DMS79 treated with DMSO at 0.1 percent for 48 hours (cell line): ENCODE results near the gene PRDM1.

Experiments used
- DNase-seq: peaks from one replicate; lab custom pipeline; 2025; lab: John Stamatoyannopoulos, UW

PRDM1 gene

DNA sequence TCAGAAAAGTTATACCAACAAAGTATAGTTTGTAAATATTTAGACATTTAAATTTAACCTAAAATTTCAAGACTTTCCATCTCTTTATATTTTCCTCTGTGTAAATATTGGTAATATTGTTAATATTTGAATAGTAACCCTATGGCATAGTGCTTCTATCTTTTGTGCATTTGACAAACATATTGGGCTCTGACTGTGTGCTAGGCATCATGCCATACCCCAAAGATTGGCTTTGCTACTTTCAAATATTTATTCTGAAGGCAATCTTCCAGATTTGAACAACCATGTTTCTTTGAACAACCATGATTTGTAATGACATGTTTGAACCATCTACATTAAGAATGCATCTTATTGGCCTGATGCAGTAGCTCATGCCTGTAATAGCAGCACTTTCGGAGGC is 15.5 kb upstream of the PRDM1 start:
- no peak for DNase-seq

DNA sequence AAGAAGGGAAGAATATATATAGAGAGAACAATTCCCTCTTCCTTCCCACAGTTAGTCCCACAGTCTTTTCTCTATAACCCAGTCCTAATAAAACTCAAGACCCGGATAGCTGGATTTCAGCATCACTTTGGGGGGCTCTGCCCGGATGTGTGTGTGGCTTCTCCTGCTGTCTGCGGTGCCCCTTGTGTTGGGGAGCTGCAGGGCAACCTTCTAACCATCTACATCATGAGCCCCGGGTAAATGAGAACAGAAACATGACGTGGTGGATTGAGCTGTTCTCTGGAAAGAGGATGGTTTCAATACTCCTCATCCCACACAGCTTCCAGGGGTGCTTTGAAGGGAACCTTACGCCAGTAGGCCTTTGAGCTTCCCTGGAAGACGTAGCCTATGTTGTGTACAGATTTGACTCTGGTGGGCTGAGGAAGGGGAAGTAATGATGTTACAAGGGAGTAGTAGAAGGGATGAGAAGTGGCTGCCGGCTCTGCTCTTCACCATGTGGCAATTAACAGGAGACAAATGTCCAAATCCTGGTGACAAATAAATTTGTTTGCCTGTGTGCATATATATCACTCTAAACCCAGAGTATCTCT is 13.5 kb upstream of the PRDM1 start:
- DNase-seq: no peak

DNA sequence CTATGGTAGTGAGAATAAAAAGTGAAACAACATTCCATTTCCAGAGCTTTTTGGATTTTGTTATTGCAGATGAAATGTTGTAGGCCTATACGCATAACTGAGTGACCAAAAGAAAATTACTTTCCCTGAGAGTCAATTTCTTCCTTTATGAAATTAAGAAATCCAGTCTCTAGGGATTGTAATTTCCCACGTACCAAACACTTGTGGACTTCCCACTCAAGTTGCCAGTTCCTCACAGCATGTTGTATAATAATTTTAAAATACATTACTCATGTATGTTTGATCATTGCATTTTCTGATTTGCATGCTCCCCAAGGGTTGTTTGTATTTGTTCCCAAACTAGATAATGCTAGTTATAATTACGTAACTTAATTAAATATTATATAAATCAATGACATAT is 12.0 kb upstream of the PRDM1 start:
- DNase-seq: no peak

DNA sequence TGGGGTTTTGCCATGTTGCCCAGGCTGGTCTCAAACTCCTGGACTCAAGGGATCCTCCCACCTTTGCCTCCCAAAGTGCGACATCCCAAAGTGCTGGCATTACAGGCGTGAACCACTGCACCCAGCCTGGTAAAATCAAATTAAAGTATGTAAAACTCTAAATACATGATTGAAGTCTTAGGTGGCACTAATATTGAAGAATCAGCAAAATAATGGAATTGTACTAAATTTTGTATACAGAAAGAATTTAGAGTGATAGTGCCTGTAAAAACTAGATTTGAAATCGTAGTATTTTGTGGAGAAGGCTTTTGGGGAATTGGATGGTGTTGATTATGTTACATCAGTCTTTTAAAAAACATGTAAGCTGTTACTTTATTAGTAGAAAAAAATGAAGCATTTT is 10.0 kb upstream of the PRDM1 start:
- no peak for DNase-seq

DNA sequence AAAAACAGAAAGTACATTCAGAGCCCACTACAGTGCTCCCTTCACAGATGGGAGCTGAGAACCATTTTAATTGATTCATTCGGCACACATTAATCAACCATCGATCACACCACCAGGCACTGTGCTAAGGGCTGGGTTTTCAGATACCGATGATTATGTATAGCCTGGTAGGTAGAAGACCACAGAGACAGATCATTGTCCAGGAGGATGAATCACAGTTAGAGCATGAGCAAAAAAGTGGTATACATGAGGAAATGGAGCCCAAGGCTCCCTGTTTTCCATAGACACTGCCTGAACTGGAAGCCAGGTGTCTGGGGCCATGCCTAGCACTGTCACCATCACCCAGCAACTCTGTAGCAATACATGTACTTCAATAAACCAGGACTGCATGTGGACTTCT is 9.0 kb upstream of the PRDM1 start:
- no peak for DNase-seq

DNA sequence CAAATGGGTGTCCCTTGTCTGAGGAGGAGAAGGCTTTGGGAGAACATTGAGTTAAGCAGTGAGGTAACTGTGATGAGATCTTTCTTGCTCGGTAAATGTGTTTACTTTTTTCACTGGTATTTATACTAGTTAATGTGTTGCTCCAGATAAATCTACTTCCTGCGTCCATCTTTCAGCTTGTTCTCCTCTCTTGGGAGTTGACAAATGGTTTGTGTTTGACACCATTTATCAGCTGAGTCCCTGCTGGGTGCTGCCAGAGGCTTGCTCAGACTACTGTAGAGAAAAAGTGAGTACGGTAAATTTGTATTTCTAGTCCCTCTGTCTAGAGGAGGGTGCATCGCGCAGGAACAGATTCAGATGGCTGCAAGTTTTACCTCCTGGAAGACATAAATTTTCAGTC is 8.3 kb upstream of the PRDM1 start:
- no peak for DNase-seq

DNA sequence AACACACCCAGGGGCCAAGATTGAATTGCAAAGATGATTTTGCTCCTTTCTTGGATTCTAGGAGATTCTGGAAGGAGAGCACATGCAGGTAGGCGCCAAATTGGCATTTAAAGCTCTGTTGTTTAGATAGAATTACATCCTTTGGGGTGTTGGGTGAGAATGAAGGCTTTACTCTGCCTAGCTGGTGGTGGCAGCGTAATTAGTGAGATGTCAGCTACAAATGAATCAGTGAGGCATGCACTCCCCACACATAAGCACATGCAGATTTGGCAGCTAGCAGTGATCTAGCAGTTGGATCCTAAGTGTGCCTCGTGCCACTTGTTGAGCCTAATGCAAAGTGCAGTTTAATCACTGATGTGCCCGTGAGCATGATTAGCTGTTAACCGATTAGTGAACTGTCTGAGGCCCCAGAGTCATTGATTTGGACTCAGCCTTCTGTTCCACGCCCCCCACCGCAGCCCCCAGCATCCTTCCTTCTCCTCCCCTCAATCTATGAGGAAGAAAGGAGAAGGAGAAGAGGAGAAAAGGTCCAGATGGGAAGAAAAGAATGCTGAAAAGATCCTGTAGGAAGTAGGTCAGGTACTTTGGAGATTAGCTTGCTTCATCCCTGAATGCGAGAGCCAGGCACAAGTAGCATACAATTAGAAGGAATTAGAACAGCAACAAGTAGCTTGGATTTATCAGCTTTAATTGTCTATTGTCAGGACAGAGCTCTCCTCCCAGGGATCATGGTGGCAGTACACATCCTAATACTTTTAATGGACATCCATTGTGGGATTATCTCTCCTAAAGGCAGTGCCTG is 6.0 kb upstream of the PRDM1 start:
- DNase-seq: no peak

DNA sequence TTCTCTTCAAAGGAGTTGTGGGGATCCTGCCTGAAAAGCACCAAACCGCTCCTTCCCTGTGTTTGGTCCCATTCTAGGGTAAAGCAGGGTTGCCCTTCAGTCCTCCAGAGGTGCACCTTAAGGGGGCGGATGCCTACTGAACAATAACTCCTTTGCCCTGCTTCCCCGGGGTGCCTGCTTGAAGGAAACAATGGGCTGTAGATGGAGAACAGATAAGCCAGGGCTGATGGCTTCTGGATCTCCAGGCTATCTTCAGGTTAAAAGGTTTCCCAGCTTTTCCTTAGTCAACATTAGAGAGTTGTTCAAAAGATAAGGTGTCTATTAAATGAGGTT is 5.4 kb upstream of the PRDM1 start:
- DNase-seq: no peak

DNA sequence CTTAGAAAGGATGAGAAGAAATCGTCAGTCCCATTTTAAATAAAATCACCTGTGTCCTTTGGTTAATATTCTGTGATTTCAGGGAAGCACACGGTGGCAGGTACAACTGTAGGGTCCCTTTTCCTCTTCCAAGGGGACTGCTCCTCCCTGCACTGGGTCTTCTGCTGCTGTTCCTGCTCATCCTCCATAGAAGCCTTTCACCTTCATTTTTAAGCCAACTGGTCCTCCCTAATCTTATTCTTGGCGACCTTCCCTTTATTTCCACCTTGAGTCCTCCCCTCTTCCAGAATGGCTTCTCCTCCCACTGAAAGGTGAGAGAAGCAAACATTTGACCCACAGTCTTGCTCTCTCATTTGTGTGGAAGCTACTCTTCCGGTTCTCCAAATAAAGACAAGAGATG is 4.4 kb upstream of the PRDM1 start:
- DNase-seq: no peak

DNA sequence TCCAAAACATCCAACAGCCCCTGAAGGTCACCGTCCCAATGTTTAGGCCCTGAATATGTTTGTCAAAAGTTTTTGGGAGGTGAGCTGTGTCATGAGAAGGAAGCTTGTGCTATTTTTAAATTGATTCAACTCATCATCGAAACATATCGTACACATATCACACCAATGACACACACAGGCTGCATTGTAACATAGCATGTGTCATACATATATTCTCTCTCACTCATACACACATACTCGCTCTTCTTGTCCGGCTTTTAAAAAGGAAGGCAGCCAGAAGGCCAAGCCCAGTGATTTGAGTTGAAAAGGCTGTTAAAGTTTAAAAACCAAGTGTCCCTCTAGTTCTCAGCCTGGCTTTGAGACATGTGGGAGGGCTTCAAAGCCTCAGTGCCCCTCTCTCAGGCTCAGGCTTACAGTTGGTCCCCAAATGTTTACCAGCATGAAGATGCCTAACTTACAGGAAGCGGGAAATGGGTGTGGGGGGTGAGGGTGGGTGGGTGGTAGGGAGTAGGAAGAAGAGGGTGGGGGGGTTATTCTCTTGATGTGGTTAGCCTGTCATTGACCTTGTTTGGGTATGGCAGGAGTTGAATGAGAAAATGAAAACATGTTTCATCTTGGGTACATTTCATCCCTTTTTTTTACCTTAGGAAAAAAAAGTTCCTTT is 3.3 kb upstream of the PRDM1 start:
- DNase-seq: no peak

DNA sequence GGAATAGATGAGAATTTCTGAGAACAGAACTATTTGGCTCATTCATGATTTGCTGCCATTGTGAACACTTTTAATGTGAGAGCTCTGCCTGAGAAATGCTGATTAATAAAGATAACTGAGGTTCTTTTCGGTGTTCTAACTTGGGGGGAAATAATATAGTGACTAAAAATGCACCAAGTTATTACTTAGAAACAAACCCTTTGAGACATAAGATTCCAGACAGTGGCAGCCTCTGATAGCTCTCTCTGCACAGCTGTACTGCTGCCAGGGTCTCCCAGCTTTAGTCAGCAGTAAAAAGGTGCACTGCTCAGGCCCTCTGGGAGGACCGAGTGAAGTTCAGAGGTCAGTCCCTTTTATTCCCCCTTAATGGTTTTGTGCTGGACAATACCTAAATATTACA is 2.5 kb upstream of the PRDM1 start:
- no peak for DNase-seq

DNA sequence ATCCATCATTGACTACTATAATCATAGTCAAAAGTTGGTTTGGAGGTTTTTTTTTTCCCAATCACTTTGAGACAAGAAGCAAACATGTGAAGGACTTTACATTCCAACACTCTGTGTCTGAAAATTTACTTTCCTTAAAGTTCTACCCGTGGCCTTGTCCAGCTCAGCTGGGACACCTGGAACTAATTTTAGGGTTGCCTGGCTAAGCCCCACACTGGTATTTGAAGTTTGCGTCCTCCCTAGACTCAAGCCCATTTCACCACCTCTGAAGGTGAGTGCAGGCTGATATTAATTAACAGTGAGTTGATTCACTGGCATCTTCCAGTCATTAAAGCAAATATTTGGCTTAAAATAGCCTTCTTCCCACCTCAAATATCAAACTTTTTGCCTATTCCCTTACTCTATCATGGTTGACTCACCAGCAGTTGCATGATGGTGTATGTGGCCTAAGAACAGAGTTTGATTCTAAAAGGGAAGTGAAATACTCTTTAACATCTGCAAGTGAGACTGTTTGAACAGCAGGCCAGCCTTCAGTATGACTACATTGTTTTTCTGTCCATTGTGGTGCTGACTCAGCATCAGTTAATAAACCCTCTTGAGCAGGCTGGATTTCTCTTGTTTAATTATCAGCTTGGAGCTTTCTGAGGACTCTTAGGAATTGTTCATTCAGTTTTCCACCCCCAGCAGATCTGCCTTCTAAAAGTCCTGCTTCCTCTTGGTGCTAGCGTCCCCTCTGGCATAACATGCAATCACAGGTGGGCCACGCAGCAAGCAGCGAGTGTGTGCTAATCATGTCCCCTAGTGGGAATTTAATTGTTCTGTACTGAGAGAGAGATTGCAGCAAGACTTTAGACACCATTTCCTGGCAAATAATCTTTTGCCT is 1.8 kb upstream of the PRDM1 start:
- peak; percentile 12 for DNase-seq

DNA sequence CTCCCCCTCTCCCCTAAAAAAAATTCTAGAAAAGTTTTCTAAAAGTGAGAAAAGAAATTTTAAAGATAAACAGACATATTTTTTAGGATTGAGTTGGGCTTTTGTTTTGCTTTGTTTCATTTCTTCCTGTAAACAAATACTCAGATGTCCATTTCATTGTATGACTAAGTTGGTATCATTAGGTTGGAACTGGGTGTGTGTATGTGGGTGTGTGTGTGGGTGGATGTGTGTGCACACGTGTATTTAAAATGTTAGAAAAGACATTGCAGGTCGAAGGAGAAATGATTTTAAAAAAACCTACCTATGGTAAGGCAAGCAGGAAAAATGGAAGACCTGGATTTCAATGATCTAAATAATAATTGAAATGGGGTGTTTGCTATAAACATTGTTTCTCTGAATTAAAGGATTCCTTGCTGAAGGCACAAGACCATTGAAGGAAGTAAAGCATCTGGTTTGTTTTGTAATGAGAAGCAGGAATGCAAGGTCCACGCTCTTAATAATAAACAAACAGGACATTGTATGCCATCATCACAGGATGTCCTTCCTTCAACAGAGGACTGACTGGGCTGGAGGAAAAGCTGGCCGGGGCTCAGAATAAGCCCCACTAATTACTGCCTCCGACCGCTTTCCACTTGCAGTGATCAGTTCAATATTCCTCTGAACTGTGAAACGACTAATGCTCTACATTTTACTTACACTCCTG is 996 bp upstream of the PRDM1 start:
- no peak for DNase-seq

DNA sequence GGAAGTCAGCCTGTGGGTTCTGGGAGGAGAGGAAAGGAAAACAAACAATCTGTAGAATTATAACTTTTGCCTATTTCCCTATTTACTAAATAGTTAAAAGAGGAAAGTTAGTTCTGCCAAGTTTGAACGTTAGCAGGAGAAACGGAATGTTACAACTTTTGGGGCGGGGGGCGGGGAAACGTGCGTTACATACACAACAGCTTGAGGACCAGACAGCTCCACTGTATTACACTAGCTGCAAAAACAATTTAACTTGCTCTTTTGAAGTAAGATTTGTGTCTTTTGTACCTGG is 498 bp upstream of the PRDM1 start:
- DNase-seq: no peak

DNA sequence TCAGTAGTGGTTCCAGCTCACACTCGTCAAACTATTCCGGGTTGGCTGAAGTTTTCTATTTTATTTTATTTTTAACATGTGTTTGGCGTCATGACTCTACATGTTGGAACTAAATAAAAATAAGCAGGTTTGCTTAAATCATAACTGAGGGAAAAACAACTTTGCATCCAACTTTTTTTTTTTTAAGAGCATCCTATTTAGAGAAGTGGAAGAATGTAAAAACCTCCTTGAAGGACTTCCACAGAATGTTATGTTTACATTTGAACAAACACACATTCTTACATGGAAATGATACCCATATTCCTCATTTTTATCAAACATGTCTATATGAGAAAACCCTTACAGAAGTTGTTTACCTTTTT is 659 bp downstream of the PRDM1 start:
- DNase-seq: no peak

DNA sequence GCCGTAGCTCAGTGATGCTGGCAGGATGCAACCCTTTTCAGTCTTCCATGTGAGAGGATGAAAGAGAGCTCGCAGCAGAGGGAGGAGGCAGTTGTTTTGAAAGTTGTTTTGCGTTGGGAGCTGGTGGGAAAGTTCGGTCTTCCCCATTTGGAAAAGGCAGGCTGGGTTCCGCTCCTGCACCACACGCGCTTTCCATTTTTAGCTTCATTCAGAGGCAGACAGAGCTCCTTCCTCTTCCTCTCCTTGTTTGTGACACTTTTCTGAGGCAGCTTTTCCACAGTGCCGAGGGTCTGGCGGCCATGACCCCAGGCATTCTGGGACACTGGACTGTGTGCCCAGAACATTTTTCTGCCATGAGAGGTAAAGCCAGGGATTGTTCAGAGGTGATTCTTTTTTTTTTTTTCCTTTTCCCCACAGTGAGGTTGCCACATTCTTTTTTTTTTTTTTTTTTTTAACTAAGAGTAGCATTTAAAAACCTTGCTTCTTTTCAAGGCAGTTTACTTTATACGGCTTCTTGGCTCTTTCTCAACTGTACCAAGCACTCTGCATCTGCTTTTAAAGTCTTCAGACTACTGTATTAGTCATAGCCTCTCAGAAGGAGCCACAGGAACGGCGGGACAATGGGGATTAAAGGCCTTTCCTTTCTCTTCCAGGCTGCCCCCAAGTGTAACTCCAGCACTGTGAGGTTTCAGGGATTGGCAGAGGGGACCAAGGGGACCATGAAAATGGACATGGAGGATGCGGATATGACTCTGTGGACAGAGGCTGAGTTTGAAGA is 1.6 kb downstream of the PRDM1 start:
- DNase-seq: no peak

DNA sequence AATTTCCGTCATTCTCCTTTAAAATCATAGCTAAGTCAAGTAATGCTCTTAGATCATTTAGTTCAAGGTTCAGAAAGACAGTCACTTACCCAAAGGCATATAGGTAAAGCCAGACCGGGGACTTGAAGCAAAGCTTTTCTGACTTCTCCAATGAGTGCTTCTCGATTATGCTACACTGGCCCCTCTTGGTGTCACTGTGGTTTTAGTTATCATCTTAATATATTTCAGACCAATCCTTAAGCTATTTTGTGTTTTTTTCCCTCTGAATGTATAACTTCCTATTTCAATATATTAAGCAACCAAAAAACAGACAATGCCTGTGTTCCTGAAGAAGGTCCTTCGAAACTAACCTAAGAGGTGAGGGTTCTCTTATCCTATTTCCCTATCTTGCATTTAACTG is 3.9 kb downstream of the PRDM1 start:
- DNase-seq: no peak

DNA sequence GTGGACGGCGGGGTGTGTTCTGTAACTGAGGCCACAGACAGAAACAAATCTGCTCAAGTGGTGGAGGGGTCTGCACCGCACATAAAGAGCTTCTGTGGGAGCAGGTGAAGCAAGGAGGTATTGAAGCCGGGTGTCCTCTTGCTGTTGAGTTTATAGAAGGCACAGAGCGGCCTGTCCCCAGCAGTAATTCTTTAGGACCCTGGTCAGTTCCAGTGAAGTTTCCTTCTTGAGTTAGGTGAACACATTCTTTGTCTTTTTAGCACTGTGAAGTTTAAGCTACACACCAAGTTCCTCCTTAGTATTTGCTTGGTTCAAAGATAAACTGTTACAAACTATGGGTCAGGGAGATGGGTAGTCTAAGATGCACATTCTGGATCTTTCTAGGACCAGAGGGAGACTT is 6.1 kb downstream of the PRDM1 start:
- DNase-seq: no peak

DNA sequence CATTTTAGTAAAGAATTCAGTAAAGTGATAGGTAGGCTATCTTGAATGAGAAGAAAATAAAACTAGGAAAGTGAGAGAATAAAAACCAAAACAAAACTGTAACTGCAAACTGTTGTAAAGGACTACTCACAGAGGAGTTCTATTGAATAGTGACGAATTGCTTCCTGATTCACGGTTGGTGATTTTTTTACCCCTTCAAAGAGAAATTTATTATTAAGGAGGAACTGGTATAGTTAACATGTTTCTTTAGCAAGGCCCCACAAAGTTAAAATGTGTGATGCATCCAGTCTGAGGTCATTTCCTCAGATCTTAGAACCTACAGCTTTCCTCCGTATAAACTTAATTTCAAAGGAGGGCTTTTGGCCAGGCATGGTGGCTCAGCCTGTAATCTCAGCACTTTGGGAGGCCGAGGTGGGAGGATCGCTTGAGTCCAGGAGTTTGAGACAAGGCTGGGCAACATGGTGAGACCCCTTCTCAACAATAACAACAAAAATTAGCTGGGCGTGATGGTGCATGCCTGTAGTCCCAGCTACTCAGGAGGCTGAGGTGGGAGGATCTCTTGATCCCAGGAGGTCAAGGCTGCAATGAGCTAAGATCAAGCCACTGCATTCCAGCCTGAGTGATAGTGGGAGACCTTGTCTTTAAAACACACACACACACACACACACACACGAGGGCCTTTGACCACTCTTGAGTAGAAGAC is 8.3 kb downstream of the PRDM1 start:
- DNase-seq: no peak

DNA sequence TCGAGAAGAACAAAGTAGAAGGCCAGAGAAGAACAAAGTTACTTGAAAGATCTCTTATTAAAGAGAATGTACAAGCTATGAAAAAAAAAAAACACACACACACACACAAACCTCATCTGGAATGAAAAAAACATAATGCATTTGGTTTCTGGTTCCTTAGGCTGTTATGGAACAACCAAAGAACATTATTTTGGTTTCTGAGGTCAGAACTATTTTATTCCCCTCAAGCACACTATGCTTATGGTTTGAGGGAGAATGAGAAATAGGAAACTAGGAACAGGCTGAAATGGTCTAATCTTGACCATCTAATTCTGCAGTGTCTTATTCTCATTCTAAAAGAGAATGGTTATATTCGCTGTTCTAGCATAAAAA is 8.8 kb downstream of the PRDM1 start:
- no peak for DNase-seq
